NCI-H748 (cell line): Measurements from ENCODE around the gene TJP2.
"Not testable (repeated sequence)": the region's sequence is repeated elsewhere in the genome, so short reads cannot be mapped to it uniquely, and the experiment has no call there.

Experiments
- DNase-seq: peaks from one replicate; lab custom pipeline; 2025; ENCODE audit not compliant: unreplicated experiment; lab: John Stamatoyannopoulos, UW

Gene TJP2

GRCh38 chr9:69279084-69279731 lies 105.1 kb downstream of the TJP2 start:
- DNase-seq = no peak

DNA sequence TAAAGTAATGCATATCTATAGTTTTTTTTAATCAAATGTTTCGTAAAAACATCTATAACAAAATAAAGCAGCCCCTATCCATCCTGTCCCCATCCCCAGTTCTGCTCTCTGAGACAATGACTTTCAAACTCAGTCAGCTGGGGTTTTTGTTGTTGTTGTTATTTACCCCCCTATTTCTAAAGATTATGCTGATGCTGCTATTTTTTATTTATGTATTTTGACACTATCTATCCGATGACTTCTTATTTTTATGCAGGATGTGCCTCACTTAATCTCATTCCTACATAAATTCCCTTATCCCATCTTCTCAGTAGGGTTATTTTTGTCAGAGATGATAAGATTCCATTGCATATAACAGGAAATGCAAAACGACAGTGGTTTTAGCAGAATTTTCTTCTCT lies 105.7 kb downstream of the TJP2 start:
- no peak for DNase-seq

DNA sequence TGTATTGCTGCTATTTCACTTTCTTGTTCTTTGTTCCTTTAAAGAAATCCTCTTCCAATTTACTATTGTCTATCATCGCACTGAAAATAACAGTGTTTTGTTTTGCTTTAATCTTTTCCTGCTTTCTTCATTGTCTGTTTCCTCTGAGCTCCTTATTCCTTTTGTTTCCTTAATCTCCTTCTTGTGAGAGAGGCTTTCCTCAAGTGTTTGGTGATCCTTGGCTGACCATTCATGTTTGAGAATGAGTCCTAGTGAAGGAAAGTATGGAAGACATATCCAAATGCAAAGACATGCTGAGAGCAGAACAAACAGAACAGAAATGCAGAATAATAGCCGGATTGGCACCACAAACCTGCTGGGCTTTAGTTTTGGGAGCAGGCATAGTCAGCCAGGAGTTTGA lies 108.9 kb downstream of the TJP2 start:
- no peak for DNase-seq

GRCh38 chr9:69292078-69292477 lies 118.0 kb downstream of the TJP2 start:
- DNase-seq = no peak

DNA sequence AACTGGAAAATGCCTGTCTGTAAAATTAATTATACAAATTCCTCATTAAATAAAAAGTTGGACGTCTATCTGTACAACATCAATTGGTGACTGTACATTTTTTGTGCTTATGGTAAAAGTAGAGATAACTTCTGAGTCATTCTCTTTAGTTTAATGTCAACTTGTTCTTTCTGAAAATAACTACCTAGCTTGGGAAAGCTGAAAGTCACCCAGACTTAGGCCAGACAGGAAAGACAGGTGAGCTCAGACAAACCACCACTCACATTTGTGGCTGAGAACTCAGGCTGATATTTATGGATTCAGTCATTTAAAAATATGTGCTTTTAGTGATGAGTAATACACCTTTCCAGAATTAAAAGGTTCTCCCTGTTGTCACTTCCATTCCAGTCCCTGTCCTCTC lies 119.1 kb downstream of the TJP2 start:
- DNase-seq = no peak

- no peak for DNase-seq
Measured at GRCh38 chr9:69295872-69296552, 121.9 kb downstream of the TJP2 start.

GRCh38 chr9:69297300-69297980 lies 123.4 kb downstream of the TJP2 start:
- DNase-seq = no peak

GRCh38 chr9:69299315-69299714 lies 125.2 kb downstream of the TJP2 start:
- no peak for DNase-seq

DNA sequence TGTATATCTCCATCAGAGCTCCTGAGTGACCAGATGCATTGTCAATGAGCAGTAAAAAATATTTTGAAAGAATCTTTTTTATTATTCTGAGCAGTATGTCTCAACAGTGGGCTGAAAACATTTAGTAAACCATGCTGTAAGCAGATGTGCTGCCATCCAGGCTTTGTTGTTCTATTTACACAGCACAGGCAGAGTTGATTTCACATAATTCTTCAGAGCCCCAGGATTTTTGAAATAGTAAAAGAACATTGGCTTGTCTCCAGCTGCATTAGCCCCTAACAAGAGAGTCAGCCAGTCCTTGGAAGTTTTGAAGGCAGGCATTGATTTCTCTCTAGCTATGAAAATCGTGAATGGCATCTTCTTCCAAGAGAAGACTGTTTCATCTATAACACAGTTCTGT lies 125.7 kb downstream of the TJP2 start:
- no peak for DNase-seq

GRCh38 chr9:69303331-69303730 lies 129.3 kb downstream of the TJP2 start:
- DNase-seq = no peak

DNA sequence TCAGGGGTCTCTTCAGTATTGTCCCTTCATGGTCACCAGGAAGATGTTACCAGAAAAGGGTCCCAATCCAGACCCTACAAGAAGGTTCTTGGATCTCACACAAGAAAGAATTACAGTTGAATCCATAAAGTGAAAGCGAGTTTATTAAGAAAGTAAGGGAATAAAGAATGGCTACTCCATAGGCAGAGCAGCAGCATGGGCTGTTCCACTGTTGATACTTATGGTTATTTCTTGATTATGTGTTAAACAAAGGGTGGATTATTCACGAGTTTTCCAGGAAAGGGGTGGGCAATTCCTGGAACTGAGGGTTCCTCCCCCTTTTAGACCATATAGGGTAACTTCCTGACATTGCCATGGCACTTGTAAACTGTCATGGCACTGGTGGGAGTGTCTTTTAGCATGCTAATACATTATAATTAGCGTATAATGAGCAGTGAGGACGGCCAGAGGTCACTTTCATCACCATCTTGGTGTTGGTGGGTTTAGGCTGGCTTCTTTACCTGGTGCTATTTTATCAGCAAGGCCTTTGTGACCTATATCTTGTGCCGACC lies 132.9 kb downstream of the TJP2 start:
- not testable (repeated sequence) for DNase-seq

- no peak for DNase-seq
Measured at GRCh38 chr9:69307446-69308205, 133.5 kb downstream of the TJP2 start.

DNA sequence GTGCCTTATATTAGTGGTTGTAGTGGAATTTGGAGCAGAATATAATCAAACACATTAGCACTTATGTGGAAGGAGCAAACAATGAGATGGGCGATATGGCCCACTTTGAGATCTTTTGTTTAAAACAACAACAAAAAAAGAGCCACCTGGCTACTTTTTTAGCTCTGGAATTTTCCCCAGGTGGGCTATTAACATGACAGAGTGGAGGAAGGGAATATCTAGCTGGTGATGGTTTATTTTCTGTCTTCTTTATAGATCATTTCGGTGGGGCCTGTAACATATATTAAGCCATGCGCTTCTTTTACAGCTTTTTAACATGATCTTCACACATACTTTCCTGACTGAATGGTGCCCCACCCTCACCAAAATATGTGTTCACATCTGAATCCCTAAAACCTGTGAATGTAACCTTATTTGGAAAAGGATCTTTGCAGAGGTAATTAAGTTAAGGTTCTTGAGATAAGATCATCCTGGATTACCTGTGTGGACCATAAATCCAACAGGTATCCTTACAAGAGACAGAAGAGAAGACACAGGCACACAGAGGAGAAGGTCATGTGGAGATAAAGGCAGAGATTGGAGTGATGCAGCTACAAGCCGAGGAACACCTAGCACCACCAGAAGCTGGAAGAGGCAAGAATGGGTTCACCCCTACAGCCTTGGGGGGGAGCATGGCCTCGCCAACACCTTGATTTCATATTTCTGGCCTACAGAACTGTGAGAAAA lies 134.3 kb downstream of the TJP2 start:
- no peak for DNase-seq

DNA sequence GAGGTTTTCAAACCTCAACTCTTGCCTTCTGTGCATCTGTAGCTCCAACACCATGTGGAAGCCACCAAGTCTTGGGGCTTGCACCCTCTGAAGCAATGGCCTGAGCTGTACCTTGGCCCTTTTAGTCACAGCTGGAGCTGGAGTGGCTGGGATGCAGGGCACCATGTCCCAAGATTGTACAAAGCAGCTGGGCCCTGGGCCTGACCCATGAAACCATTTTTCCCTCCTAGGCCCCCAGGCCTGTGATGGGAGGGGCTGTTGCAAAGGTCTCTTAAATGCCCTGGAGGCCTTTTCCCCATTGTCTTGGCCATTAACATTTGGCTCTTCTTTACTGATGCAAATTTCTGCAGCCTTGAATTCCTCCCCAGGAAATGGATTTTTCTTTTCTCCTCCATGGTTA lies 139.1 kb downstream of the TJP2 start:
- DNase-seq = no peak

- no peak for DNase-seq
Measured at GRCh38 chr9:69314547-69314946, 140.5 kb downstream of the TJP2 start.

GRCh38 chr9:69317081-69317480 lies 143.0 kb downstream of the TJP2 start:
- DNase-seq = no peak

- no peak for DNase-seq
Measured at GRCh38 chr9:69317894-69318293, 143.8 kb downstream of the TJP2 start.

- DNase-seq = peak; percentile 67
Measured at GRCh38 chr9:69319324-69320025, 145.4 kb downstream of the TJP2 start.

GRCh38 chr9:69322256-69322655 lies 148.2 kb downstream of the TJP2 start:
- DNase-seq = no peak

DNA sequence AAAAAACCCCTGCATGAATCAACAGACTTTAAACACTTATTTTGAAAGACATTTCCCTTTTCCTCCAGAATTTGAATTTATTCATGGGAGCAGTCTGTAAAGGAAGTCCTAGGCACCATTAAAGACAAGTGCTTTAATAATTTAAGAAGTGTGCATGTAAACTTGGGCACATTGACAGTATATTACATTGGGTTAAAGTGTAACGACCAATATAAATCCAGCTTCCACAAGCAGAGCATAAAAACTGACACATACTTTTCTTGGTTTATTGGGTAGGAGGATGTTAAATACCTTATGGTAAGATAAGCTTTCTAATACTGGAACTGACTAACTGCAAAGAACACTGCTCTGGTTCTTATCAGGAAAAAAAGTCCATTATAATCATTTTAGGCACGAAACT lies 149.8 kb downstream of the TJP2 start:
- no peak for DNase-seq
